Activated CD8-positive, alpha-beta memory T cell treated with anti-CD3 and anti-CD28 coated beads, Interleukin-2, amount 10 ng/mL, durations not matched to agents 7 days and 5 days (primary cell): ENCODE results near the gene FBLIM1. TPM values are rescaled to one million over a fixed set of nuclear protein-coding genes. Genes with fewer than 3 reads are reported as not detected.

ENCODE experiments used
- ATAC-seq: fragments of 150-1000 bp; cut with Tn5 transposase; one replicate; pipeline ENCODE4 v1.10.0; 2021; ENCODE audit warnings: moderate library complexity
- CTCF ChIA-PET: fragments of 350-600 bp; sonication (Branson Sonifier 250); formaldehyde crosslinking; loops from one replicate; lab custom pipeline; 2021; ENCODE audit warnings: antibody characterized with exemption; lab: Charles Lee
- DNase-seq: peaks from one replicate; pipeline ENCODE4 v3.0.0-alpha.2; 2020
- H3K27ac Mint-ChIP-seq: one replicate; pipeline ENCODE4 v1.8.0; 2021; ENCODE audit warnings: mild to moderate bottlenecking, mixed read lengths
- H3K27me3 Mint-ChIP-seq: one replicate; pipeline ENCODE4 v1.8.0; 2021; ENCODE audit warnings: mixed read lengths
- H3K36me3 Mint-ChIP-seq: one replicate; pipeline ENCODE4 v1.8.0; 2021; ENCODE audit warnings: mild to moderate bottlenecking, mixed read lengths
- H3K4me1 Mint-ChIP-seq: one replicate; pipeline ENCODE4 v1.8.0; 2021; ENCODE audit warnings: mixed read lengths
- H3K4me3 Mint-ChIP-seq: one replicate; pipeline ENCODE4 v1.8.0; 2021; ENCODE audit warnings: mild to moderate bottlenecking, moderate library complexity, mixed read lengths
- H3K9me3 Mint-ChIP-seq: one replicate; pipeline ENCODE4 v1.8.0; 2022; ENCODE audit warnings: low read depth, mixed read lengths
- total RNA-seq, 2 experiments: library from RNA; stranded (reverse); gene quantifications; one replicate each; pipeline ENCODE4 v1.2.3, GENCODE V29; 2021

The FBLIM1 gene
- total RNA-seq, 2 experiments from 2014 or later: not detected

DNA sequence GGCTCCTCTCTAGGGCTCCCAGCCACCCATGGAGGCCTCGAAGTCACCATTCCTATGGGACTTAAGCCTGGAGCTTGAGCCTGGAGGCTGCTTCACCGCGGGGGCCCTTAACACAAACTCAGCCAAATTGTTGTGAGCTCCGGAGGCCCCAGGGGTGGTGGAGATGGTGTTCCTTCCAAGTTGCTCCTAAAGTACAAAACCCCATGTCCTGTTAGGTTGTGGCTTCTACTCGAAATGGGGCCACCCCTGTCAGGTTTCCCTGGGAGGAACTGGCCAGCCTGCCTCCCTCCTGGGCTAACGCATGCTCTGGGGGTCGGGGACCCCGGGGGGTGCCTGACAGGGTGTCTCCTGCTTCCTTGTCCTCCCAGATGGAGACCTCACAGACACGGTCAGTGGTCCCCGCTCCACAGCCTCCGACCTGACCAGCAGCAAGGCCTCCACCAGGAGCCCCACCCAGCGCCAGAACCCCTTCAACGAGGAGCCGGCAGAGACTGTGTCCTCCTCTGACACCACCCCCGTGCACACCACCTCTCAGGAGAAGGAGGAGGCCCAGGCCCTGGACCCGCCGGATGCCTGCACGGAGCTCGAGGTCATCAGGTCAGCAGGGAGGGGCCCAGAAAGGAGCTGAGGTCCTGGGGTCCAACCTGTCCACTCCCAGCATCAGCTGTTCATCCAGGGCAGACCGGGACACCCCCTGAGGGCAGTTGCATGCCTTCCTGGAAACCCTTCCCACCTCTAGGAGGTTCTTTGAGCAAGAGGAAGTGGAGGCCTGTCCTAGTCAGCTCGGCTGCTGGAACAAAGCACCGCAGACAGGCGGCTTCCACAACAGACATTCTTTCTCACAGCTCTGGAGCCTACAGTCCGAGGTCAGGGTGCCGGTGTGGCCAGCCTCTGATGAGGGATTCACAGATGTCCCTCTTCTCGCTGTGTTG lies 33.4 kb upstream of the FBLIM1 start:
- no peak overlapping the region for H3K4me3 Mint-ChIP-seq
- ATAC-seq (no peak), DNase-seq (no peak)
- H3K27me3 Mint-ChIP-seq: no peaks in the 10 kb centered on the region
- CTCF ChIA-PET: no interaction called here
- peaks cover 7% of the 10 kb centered on the region for H3K36me3 Mint-ChIP-seq
- H3K9me3 Mint-ChIP-seq: no peaks in the 10 kb centered on the region
- no peaks in the 10 kb centered on the region for H3K4me1 Mint-ChIP-seq
- no peak overlapping the region for H3K27ac Mint-ChIP-seq

DNA sequence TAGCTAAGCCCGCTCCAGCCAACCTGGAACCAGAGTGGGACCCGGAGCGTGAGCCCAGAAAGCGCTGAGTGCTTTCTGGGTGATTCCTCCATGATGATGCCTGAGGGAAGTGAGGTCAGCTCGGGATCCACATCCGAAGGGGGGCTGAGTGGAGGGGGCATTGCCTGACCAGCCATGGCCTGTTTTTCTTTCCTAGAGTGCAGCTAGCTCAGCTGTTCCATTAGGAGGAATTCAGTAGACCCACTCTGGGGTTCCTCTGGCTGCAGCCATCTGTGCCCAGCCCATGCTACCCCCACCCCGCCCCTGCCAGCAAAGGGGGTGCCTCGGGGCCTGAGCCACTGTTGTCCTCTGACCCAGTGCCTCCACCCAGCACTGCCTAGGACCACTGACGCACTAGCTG lies 32.1 kb upstream of the FBLIM1 start:
- ATAC-seq (no peak), DNase-seq (no peak)
- Mint-ChIP-seq H3K36me3 (peaks cover 7% of the 10 kb centered on the region), H3K27ac (no peak overlapping the region), H3K27me3 (no peaks in the 10 kb centered on the region), H3K4me1 (no peaks in the 10 kb centered on the region), H3K9me3 (no peaks in the 10 kb centered on the region), H3K4me3 (no peak overlapping the region)
- CTCF ChIA-PET: no interaction called here

DNA sequence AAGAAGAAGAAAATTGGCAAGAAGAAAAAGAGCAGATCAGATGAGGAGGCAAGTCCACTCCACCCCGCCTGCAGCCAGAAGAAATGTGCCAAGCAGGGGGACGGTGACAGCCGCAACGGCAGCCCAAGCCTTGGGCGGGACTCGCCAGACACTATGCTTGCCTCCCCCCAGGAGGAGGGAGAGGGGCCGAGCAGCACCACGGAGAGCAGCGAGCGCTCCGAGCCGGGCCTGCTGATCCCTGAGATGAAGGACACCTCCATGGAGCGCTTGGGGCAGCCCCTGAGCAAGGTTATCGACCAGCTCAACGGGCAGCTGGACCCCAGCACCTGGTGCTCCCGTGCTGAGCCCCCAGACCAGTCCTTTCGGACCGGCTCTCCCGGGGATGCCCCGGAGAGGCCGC lies 31.6 kb upstream of the FBLIM1 start:
- no peaks in the 10 kb centered on the region for H3K4me1 Mint-ChIP-seq
- ATAC-seq: no peak

GRCh38 chr1:15727424-15727823 lies 31.2 kb upstream of the FBLIM1 start:
- Mint-ChIP-seq H3K27ac (no peak overlapping the region), H3K9me3 (no peaks in the 10 kb centered on the region), H3K36me3 (peaks cover 7% of the 10 kb centered on the region), H3K4me1 (no peaks in the 10 kb centered on the region), H3K4me3 (no peak overlapping the region), H3K27me3 (no peaks in the 10 kb centered on the region)
- DNase-seq: no peak
- ATAC-seq: no peak
- CTCF ChIA-PET: no interaction called here

More for the DNA sequence above, 31.6 kb upstream of the FBLIM1 start:
- Mint-ChIP-seq H3K9me3 (no peaks in the 10 kb centered on the region), H3K4me3 (no peak overlapping the region), H3K27ac (no peak overlapping the region), H3K36me3 (peaks cover 7% of the 10 kb centered on the region), H3K27me3 (no peaks in the 10 kb centered on the region)
- DNase-seq: no peak
- CTCF ChIA-PET: no interaction called here

DNA sequence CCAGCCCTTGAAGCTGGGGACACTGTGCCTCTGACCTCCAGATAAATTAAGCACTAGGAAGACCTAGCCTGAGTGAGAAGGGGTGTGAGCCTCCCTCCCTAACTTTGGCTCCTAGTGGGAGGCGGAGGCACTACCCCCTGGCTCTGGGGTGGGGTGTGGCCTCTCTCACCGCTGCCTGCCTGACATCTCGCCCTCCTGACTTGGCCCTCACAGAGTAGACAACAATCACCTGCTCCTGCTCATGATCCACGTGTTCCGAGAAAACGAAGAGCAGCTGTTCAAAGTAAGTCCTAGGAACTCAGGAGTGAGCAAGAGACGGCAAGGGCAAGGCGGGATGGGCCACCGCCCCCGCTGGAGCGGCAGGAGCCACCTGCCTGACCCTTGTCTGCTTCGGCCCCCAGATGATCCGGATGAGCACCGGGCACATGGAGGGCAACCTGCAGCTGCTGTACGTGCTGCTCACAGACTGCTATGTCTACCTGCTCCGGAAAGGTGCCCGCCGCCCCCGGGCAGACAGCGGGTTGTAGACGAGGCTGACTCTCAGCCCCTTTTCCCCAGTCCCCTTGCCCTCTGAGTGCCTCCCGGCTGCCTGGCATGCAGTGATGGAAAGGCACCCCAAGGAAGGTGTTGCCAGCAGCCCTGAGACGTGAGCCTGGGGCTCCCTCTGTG lies 30.6 kb upstream of the FBLIM1 start:
- Mint-ChIP-seq H3K9me3 (no peaks in the 10 kb centered on the region), H3K27ac (no peak overlapping the region), H3K27me3 (no peaks in the 10 kb centered on the region), H3K36me3 (peaks cover 7% of the 10 kb centered on the region), H3K4me3 (no peak overlapping the region), H3K4me1 (no peaks in the 10 kb centered on the region)
- no peak for ATAC-seq
- DNase-seq: no peak
- CTCF ChIA-PET: no interaction called here

DNA sequence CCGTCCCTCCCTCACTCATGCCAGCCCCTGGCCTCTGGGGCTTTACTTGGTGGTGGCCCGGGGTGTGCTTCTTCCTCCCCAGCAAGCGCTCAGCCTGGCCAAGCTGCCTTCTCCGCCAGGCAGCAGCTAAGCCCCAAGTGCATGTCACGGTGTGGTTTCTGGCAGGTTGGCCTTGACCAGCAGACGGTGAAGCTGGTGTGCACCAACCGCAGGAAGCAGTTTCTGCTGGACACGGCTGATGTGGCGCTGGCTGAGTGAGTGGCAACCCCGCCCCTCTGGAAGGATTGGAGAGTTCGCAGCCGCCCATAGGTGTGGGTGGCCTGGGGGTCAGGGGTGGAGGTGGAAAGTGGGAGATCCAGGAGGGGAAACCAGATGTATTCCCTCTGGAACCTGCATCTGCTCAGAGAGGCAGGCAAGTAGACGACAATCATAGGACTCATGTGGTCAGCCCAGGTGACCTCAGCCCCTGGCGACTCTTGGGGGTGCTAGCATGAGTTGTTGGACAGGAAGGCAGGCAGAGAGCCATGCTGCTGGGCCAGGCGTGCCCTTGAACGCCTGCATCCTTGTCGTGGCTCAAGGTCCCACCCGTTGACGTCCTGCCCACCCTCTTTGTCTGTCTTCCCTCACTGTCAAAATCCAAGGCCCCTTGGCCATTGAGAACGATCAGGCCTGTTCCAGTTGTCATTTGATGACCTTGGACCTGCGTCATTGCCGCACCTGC lies 29.5 kb upstream of the FBLIM1 start:
- H3K4me1 Mint-ChIP-seq: no peaks in the 10 kb centered on the region
- peaks cover 7% of the 10 kb centered on the region for H3K36me3 Mint-ChIP-seq
- H3K9me3 Mint-ChIP-seq: no peaks in the 10 kb centered on the region
- ATAC-seq: no peak
- H3K27ac Mint-ChIP-seq: no peak overlapping the region
- CTCF ChIA-PET: no interaction called here
- H3K4me3 Mint-ChIP-seq: no peak overlapping the region
- DNase-seq: no peak
- no peaks in the 10 kb centered on the region for H3K27me3 Mint-ChIP-seq

DNA sequence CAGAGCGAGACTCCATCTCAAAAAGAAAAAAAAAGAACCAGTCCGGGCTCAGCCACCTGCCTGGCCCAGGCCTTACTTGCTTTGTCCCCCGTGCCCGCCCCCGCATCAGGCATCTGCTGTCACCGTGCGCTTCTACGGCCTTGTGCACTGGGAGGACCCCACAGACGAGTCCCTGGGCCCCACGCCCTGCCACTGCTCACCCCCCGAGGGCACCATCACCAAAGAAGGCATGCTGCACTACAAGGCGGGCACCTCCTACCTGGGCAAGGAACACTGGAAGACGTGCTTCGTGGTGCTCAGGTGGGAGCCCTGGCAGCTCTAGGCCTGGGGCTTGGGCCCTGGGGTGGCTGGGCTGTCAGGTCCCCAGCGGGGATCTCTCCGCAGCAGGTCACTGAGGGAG lies 28.2 kb upstream of the FBLIM1 start:
- no peaks in the 10 kb centered on the region for H3K4me1 Mint-ChIP-seq
- ATAC-seq: no peak
- DNase-seq: no peak
- no peaks in the 10 kb centered on the region for H3K9me3 Mint-ChIP-seq
- no peak overlapping the region for H3K27ac Mint-ChIP-seq
- peaks cover 5% of the 10 kb centered on the region for H3K36me3 Mint-ChIP-seq
- no peaks in the 10 kb centered on the region for H3K27me3 Mint-ChIP-seq
- H3K4me3 Mint-ChIP-seq: no peak overlapping the region
- CTCF ChIA-PET: interaction anchor here (1.0 kb wide), 1 partner anchor 11 kb away, joined by 4 read pairs; no protein-coding TSS in a partner anchor

GRCh38 chr1:15730936-15731335 lies 27.7 kb upstream of the FBLIM1 start:
- ATAC-seq (no peak), DNase-seq (no peak)
- Mint-ChIP-seq H3K9me3 (no peaks in the 10 kb centered on the region), H3K4me3 (no peak overlapping the region), H3K27ac (no peak overlapping the region), H3K36me3 (peaks cover 5% of the 10 kb centered on the region), H3K27me3 (no peaks in the 10 kb centered on the region), H3K4me1 (no peaks in the 10 kb centered on the region)
- CTCF ChIA-PET: interaction anchor here (1.0 kb wide), 1 partner anchor 10 kb away, joined by 4 read pairs; no protein-coding TSS in a partner anchor

DNA sequence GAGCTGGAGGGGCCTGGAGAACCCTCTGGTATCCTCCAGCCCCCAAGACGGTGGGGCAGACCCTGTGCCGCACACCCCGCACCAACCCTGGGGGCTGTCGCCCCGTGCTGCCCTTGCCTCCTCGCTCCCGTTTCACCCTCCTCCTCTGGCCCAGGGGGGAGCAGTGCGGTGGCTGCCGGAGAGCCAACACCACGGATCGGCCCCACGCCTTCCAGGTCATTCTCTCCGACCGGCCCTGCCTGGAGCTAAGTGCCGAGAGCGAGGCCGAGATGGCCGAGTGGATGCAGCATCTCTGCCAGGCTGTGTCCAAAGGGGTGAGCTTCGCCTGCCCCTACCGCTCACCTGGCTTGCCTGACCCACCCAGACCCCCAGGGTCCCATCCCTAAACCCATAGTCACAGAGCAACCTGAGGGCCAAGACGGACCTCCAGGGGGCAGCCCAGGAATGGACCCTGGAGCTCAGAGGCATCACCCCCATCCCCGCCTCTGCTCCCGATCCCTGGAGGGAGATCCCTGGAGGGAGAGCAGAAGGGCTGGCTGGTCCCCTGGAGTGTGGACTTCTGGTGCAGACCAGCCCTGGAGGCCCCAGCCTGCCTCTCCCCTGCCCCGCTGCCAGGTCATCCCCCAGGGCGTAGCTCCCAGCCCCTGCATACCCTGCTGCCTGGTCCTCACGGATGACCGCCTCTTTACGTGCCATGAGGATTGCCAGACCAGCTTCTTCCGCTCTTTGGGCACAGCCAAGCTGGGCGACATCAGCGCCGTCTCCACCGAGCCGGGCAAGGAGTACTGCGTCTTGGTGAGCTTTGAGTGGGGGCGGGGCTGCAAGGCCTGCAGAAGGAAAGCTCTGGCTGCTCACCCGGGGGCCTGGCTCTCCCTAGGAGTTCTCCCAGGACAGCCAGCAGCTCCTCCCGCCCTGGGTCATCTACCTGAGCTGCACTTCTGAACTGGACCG lies 26.6 kb upstream of the FBLIM1 start:
- H3K4me3 Mint-ChIP-seq: no peak overlapping the region
- no peaks in the 10 kb centered on the region for H3K9me3 Mint-ChIP-seq
- H3K4me1 Mint-ChIP-seq: no peaks in the 10 kb centered on the region
- ATAC-seq (no peak), DNase-seq (no peak)
- H3K27me3 Mint-ChIP-seq: no peaks in the 10 kb centered on the region
- CTCF ChIA-PET: no interaction called here
- peaks cover 3% of the 10 kb centered on the region for H3K36me3 Mint-ChIP-seq
- no peak overlapping the region for H3K27ac Mint-ChIP-seq

DNA sequence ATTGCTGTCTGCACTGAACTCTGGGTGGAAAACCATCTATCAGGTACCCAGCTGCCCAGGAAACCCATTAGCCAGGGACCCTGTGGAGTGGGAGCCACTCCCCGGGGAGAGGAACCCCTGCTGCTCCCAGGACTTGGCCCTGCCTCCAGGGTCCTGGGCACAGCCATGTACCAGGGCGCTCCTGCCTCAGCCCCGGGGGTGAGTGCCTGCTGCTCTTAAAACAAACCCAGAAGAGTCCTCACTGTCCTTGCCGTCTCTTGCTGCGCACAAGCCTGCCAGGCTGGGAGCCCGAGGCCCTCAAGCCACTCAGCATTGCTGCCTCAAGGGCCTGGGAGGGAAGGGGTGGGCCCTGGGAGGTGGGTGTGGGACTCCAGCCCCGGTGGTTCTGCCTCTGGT lies 25.9 kb upstream of the FBLIM1 start:
- Mint-ChIP-seq H3K9me3 (no peaks in the 10 kb centered on the region), H3K36me3 (peaks cover 2% of the 10 kb centered on the region), H3K27me3 (no peaks in the 10 kb centered on the region), H3K27ac (no peak overlapping the region), H3K4me1 (no peaks in the 10 kb centered on the region), H3K4me3 (no peak overlapping the region)
- no peak for DNase-seq
- CTCF ChIA-PET: no interaction called here
- ATAC-seq: no peak

GRCh38 chr1:15733218-15733725 lies 25.3 kb upstream of the FBLIM1 start:
- ATAC-seq (no peak), DNase-seq (no peak)
- H3K36me3 Mint-ChIP-seq: no peaks in the 10 kb centered on the region
- CTCF ChIA-PET: no interaction called here
- no peaks in the 10 kb centered on the region for H3K9me3 Mint-ChIP-seq
- no peaks in the 10 kb centered on the region for H3K27me3 Mint-ChIP-seq
- H3K4me1 Mint-ChIP-seq: no peaks in the 10 kb centered on the region
- no peak overlapping the region for H3K4me3 Mint-ChIP-seq
- no peak overlapping the region for H3K27ac Mint-ChIP-seq

DNA sequence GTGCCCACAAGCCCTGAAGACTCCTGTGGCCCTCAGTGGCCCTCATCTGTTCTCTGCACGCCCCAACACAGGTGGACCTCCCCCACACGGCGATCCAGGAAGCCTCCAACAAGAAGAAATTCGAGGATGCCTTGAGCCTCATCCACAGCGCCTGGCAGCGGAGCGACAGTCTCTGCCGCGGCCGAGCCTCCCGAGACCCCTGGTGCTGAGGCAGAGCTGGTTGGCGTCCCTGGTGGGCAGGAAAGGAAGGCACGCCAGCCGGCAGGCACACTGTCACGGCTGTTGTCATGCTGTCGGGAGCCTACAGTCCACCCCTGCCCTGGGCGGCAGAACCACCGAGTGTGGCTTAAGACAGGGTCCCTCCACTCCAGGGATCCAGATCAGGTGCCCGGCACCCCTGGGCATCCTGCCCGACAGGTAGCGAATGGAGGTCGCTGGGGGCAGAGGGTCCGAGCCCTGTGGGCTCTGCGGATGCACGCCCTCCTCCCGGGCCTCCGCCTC lies 24.8 kb upstream of the FBLIM1 start:
- no peak overlapping the region for H3K27ac Mint-ChIP-seq
- CTCF ChIA-PET: no interaction called here
- no peaks in the 10 kb centered on the region for H3K36me3 Mint-ChIP-seq

More for the DNA sequence above, 24.8 kb upstream of the FBLIM1 start:
- no peaks in the 10 kb centered on the region for H3K27me3 Mint-ChIP-seq
- no peaks in the 10 kb centered on the region for H3K4me1 Mint-ChIP-seq
- ATAC-seq (no peak), DNase-seq (no peak)
- H3K4me3 Mint-ChIP-seq: no peak overlapping the region
- H3K9me3 Mint-ChIP-seq: no peaks in the 10 kb centered on the region
